DLD1 (cell line): ENCODE data around the gene ADGRF3.
"Not testable (repeated sequence)": the region's sequence is repeated elsewhere in the genome, so short reads cannot be mapped to it uniquely, and the experiment has no call there.

Experiments
- in situ Hi-C: cut with HindIII; loops from 2 replicates; pipeline ENCODE4 v1.10.0; 2017; ENCODE audit warnings: low sequenced_read_pairs

ADGRF3 gene

DNA sequence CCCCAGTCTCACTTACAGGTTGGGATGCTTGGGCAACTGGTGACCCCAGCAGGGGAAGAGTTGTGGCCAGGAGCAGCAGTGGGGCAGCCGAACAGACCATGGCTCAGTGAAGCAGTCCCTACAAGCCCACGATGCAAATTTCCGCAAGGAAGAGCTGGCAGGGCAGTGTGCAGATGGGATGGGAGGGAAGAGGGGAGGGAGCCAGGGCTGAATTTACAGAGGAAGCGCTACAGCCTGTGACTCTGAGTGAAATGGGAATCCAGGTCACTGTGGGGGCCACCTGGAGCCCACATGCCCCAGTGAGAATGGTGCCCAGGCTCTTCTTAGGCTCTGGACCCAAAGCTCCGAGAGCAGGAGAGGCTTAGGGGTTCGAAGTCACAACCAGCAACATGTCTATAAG is 27.6 kb downstream of the ADGRF3 start:
- in situ Hi-C loops = no loop called here

DNA sequence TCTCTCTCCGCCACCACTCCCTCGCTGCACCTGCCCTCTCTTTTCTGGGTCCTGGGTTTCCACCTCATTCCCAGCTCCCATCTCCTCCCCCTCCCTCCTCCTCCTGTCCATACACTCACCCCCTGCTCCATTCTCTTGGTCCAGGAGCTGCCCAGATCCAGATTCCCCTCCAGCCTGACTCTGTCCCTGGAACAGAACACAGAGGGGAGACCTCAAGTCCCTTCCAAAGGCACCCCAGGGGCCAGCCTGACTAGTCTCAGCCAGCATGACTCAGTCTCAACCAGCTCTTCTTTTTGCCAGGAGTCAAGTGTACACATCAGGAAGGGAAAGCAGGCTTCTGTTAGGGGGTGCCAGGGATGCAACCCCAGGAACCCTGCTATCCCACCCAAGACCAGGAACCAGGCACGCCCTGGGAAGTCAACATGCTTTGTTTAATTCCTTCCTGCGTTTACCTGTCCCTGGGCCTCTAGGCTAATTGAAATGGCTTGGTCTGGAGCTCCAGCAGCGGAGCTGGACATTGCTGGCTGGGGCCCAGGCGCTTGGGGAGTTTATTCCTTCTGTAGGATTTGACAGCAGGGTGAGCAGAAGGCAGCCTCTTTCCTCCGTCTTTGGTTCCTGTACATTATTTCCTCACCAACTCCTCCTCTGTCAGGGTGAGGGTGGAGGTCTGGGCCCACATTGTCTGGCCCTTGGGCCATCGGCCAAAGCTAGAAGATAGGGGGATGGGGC is 29.0 kb downstream of the ADGRF3 start:
- in situ Hi-C loops = no loop called here

DNA sequence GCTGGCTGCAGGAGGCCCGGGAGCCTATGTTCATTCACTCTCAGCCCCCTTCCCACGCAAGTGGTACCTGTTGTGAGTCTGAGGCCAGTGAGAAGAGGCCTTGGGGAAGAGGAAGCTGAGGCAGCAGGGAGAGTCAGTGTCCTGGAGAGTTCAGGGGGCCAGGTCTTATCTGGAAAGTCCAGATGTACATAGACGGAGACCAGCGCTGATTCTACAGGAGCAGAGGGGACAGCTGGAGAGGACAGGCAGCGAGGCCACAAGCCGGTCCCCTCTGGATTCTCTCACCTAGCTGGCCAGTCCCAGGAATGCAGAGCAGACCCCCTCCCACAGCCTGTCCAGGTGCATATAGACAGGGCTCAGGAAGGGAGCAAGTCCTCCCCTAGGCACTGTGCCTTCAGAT is 29.7 kb downstream of the ADGRF3 start:
- in situ Hi-C loops = no loop called here

DNA sequence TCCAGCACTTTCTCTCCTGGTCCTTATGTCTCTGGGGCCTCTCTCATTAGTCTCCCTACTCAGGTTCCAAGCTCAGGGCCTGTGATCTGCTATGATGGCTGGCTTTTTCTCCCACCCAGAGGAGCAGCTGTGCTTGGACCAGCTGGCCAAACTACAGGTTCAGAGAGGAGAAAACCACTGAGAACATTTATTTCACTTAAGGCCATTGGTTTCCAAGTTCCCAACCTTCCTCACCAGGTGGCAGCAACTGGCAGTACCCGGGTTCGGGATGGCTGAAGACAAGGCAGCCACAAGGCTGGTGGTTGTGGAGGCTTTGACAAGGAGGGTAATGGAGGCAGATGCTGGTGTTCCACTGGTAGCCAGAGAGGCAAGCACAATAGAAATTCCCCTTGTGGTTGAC is 30.5 kb downstream of the ADGRF3 start:
- in situ Hi-C loops = no loop called here

DNA sequence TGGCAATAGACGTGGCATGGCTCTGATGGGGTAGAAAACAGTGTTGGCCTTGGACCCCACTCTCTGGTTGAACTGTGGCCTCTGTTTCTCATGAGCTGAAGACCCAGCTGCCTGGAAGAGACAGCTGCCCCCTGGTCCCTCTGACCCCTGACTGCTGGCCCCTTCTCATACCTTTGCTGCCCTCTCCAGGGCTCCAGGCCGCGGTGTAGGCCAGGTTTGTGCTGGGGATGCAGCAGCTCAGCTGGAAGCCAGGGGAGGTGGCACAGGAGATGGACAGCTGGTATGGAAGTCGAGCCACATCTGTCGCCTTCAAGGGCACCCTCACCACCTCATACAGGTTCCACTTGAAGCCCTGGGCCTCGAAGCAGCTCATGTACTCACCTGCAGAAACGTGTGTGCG is 32.3 kb downstream of the ADGRF3 start:
- in situ Hi-C loops = no loop called here

DNA sequence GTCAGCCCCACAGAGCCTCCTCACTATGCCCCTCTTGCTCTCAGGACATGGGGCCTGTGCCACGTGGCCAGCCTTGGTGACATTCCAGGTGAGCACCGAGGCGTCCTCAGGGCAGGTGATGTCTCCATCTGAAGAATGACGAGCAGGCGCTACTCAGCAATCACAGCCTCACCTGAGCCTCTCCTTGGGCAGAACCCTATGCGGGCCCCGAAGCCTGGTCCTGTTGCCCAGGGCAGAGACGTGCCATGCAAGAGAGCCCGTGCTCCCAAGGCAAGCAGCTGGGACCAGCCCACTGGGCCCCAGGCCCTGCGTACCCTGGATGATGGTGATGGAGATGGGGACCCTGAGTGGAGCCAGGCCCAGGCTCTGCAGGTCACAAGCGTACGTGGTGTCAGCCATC is 33.1 kb downstream of the ADGRF3 start:
- in situ Hi-C loops = no loop called here

DNA sequence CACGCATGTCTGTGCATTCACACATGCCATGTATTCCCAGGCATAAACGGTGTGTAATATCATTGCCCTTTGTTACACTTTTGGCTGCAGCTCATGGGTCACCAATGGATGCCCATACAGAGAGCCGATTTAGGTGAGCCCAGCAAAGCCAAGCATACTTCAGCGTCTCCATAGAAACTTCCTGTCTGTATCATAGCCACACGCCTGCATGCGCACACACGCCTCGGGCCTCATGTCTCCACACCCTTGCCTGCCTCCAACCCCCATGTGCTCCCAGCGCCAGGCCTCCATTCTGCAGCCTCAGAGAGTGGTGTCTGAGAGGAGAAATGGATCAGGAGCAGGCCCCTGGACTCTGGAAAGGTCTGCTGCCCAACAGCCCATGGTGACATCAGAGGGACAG is 34.1 kb downstream of the ADGRF3 start:
- in situ Hi-C loops = no loop called here

DNA sequence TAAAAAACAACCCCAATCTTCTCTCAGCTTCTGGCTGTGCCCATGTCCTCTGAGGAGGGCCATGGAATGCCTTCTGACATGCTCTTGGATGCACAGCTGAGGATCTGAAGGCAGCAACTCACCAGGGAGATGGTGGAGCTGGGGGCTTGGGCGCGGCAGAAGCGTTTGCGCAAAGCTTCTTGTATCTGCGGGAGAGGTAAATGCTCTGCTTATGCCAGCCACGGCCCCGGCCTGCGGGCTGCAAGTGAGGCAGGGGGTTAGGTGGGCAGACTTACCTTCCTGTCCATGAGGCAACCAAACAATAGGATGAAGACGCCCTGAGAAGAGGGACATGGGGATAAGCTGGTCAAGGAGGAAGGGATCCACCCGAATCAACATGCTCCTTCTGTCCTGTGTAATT is 36.7 kb downstream of the ADGRF3 start:
- in situ Hi-C loops = no loop called here

DNA sequence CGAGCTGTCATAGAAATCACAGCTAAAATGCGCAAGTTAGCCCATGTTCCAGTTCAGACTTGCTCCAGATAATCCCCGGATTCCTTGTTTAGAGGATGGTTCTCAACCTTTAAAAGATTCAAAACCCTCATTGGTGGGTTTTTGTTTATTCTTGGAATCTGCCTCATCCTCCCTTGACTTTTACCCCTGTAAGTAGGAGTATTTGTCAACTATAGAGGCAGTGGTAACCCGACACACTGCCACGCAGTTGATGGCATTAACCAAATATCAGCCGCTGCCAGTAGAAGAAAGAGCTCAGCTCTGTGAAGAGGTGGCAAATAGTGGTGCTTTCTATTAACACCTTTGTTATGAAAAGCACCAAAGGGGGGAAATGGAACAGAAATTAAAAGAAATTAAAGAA is 41.0 kb downstream of the ADGRF3 start:
- in situ Hi-C loops = no loop called here

DNA sequence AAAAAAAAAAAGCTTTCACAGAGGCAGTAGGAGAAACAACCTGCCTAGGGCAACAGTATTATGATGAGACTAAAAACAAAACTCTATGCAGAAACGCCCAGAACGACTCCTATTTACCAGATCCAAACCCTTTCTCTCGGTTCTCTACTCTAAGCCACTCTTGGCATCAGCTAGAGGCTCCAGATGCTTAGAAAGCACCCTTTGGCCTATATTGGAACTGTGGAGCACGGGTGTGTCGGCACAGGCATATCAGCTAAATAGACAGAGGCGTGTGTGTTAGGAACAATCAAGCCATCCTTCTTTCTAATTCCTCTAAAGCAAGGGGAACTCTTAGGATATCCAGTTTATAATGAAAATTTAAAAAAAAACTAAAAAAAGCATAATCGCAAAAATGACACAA is 41.5 kb downstream of the ADGRF3 start:
- in situ Hi-C loops = not testable (repeated sequence)

DNA sequence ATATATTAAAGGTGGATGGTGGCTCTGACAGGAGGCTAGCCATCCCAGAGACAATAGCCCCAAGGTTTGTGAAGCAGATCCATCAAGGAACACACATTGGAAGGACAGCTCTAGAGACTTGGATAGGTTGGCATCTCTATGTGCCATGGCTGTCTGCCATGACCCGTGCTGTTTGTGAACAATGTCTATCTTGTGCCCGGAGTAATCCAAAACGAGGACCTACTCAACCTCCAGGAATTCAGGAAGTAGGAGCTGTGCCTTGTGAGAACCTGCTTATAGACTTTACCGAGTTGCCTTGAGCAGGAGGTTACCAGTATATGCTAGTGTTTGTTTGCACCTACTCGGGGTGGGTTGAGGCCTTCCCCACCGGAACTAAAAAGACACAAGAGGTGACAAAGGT is 43.7 kb downstream of the ADGRF3 start:
- in situ Hi-C loops = no loop called here

DNA sequence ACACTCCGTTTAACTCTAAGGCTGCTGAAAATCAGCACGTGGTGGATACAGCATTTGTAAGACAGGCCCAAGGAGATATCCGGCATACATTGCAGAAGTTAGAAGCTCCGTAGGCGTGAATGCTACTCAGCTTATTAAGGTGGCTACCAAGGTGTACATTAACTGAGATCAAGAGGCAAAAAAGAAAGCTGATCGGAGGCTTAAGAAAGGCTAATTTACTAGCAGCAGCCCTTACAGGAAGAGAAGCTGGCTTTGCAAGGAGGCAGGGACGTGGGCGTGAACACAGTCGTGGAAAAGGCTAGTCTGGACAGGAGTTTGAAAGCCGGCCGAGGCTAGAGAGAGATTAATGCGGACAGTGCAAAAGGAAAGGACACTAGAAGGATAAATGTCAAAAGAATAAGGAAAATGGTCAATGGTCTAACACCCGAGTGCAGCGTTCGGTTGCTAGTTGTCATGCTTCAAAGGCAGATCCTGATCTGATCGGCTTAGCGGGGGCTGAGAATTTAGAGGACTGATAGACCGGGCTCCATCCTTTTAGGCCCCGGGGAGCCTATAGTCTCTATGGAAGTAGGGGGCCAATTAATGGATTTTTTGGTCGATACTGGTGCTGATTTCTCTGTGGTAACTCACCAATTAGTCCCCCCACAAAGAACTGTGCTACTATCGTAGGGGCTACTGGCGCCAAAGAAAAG is 46.2 kb downstream of the ADGRF3 start:
- in situ Hi-C loops = no loop called here

DNA sequence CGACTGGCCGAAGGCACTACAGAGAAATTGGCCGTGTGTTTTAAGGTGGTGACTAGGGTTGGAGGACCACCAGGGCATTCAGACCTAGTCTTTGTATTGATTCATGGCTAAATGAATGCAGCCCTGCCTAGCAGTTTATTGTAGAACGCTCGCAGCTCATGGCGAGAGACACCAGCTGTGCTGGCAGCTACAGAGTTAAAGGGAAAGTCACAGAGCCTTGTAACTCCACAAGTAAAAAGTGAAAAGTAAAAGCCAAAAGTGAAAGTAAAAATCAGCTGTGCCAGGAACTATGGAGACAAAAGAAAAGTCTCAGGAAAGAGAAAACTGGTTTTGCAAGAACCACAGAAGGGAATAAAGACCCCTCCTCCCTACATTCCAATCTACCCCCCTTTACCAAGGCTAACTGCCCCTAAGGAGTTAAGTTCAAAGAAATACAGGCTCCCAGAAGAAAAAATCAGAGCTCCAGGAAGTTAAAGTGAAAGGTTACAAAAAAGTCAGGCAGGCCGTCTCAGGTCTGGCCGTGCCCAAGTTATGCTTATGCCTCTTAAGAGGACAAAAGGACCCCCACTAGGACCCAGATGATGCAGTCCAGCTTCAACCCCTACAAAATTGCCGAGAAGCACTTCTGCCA is 47.0 kb downstream of the ADGRF3 start:
- in situ Hi-C loops = no loop called here

DNA sequence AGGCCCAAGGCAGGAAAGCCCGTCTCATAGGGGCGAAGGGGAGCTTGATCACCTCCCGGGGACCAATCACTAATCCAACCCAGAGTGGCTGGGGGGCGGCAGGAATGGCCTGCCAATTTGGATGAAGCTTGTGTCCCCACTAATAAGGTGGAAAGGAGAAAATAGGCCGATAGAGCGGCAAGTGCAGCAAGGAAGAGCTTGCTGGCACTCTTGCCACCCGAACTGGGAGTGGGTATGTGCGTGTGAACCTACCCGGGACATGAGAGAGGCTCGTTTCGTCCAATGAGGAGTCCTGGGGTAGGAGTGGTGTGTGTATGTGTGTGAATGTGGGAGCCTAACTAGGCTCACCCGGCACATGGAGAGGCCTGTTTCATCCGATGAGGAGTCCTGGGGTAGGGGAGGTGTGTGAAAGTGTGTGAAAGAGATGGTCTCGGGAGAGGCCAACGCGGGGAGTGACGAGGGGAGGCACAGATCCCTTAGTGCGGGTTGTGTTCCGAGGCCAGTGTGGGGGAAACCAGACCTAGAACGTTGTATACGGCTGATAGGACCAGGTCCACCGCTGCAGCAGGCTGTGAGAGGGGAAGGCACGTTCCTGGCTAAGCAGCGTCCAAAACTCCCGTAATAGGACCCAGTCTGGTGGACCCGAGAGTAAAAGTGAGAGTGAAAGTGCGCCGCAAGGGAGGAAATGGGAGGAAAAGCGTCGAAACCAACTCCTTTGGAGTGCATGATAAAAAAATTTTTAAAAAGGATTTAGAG is 47.8 kb downstream of the ADGRF3 start:
- in situ Hi-C loops = no loop called here

DNA sequence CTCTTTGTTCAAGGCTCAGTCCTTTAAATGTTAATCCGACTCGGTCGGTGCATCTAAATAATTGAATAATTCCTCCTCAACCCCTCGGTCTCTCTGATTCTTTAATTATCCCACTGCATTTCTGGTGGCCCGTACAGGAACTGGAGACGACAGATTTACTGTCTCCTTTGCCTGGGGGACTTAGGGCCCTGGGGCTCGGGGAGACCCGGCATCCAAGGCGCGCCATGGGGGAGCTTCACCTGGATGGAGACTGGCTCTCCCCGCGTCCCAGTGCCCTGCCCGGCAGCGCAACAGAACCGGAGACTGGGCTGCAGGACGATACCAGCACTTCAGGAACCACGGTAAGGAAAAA is 48.3 kb downstream of the ADGRF3 start:
- in situ Hi-C loops = no loop called here

DNA sequence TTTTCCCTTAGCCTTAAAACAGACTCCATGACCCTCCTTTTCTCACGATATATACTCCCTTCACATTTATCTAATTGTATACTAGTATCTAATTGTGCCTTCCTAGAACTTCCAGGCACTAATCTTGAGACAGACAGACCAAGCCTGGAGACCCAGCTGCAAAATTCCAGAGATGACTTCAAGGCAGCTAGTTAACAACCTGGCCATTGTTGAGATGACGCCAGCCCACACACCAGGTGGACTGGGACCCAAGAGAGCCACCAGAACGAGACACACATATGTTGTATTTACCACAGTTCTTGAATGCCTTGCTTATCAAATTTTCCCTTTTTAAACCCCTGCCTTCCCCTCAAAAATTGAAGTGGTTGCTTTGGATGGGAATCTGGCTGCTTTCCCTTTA is 49.5 kb downstream of the ADGRF3 start:
- in situ Hi-C loops = no loop called here

DNA sequence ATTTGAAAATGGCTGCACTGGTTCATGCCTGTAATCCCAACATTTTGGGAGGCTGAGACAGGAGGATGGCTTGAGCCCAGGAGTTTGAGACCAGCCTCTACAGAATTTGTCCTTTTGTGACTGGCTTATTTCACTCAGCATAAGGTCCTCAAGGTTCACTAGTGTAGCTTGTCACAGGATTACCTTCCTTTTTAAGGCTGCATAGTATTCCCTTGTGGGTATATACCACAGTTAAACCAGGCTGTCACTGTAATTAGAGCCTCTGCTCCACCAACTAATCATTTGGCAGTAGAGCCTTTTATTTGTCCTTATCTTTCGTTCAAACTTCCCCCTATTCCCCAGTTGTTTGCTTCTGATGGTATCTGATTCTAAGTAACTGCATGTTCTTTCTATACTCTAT is 51.1 kb downstream of the ADGRF3 start:
- in situ Hi-C loops = no loop called here

DNA sequence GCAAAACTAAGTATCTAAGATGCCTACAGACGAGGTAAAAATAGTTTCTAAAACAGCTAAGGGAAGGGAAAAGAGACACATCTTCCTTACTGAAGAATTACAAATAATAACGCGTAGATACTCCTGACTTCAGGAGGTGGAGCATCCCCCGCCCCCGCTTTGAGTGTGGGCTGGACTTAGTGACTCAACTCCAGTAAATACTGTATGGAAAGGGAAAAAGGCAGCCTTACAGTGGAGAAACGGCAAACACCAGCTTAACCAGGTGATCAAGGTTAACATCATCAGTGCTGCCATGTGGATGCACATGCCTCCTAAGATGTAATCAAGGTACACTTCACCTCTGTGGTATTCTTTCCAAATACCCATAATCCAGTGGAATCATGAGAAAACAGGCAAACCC is 53.9 kb downstream of the ADGRF3 start:
- in situ Hi-C loops = no loop called here

DNA sequence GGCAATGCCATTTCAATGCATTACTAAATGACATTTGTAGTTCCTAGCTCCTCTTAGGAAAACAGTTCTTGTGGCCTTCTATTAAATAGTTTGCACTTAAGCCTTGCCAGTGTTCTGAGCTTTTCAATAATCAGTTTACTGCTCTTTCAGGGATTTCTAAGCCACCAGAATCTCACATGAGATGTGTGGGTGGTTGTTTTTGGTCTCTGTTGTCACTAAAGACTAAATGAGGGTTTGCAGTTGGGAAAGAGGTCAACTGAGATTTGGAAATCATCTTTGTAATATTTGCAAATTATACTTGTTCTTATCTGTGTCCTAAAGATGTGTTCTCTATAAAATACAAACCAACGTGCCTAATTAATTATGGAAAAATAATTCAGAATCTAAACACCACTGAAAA is 56.6 kb downstream of the ADGRF3 start:
- in situ Hi-C loops = no loop called here

DNA sequence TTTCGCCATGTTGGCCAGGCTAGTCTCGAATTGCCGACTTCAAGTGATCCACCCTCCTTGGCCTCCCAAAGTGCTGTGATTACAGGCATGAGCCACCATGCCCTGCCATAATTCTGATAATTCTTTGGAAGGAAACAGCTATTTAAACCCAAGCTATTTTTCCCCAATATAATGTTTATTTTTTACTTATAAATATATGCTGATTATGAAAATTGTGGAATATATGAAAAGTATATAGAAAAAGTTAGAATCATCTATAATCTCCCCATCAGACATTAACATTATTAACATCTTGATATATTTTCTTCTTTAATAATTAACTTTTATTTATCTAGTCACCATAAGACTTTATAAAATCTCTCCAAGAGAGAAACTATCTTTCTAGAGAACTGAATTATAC is 60.7 kb downstream of the ADGRF3 start:
- in situ Hi-C loops = no loop called here

DNA sequence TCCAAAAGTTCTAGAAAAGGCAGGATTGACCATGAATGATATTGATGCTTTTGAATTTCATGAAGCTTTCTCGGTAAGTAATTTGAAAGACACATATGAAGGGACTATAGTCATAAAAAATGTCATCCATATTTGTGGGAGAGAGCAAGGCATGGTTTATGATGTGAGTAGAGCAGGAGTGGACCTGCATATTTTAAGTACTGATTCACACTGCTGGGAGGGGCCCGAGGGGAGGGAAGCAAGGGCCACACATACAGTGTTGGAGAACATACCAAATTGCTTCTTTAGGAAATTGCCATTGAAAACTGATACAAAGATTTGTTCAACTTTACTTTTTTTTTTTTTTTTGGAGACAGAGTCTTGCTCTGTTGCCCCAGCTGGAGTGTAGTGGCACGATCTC is 62.5 kb downstream of the ADGRF3 start:
- in situ Hi-C loops = no loop called here

DNA sequence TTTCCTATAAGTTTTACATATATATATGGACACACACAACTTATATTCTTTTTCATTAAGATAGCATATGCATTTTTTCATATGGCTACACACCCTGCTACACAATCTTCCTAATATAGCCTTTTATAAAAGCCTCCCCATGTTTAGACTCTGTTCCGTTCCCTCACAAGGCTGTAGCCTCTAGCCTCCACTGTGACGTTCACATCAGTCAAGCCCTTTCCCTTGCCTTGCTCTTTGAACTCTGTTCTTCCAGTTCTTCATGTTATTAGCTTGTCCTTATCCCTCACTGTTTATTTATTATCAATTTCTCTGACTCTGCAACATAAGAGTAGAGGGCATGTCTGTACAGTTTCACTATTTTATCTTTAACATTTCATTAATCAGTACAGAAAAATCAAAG is 63.0 kb downstream of the ADGRF3 start:
- in situ Hi-C loops = no loop called here
